Ovary (tissue), 3 donors: ENCODE data around the gene ZMAT3.

Source experiments
- CTCF ChIP-seq, 3 donors: fragments of 450-650 bp in 2 of 3; fragments of 200-600 bp in 1 of 3; IDR thresholded peaks; one replicate each; pipeline versions ENCODE4 v1.5.1 to v1.8.0; 2016 to 2022; ENCODE audit warnings: antibody characterized with exemption in 3 of 3, mild to moderate bottlenecking in 1 of 3
- POLR2A ChIP-seq: fragments of 450-650 bp; IDR thresholded peaks from one replicate; pipeline ENCODE4 v1.6.1; 2017; ENCODE audit warnings: antibody characterized with exemption, mild to moderate bottlenecking, moderate library complexity
- donor health status: DM: no; HTN: no; CAD: no.

- TF ChIP-seq POLR2A (no peak), CTCF (IDR thresholded peaks at IDR 0.05) (peak; percentile 65 to 82 (median 75))
Observed at GRCh38 chr3:179015551-179016020, 56.0 kb downstream of the ZMAT3 start.
